ENCODE results near the gene RHOT2.

The RHOT2 gene

GRCh38 chr16:715477-716199, 47.7 kb downstream of the RHOT2 start:
- no peak for TF ChIP-seq CTCF (IDR thresholded peaks at IDR 0.05; ENCODE audit: low read depth, low read length, missing control alignments)
- Histone ChIP-seq H3K27ac (peak overlapping the region; percentile 30), H3K36me3 (replicated peaks) (peaks cover 2% of the 10 kb centered on the region), H3K4me3 (ENCODE audit: low read depth, low read length) (peak overlapping the region; percentile 61), H3K27me3 (replicated peaks) (no peaks in the 10 kb centered on the region)
- DNase-seq = no peak
- in situ Hi-C loops (cut with HindIII; ENCODE audit: low pct_ligation_motif_present, low sequenced_read_pairs) = loop anchor here (25.0 kb wide), 1 partner anchor 272 kb away; the partner anchor contains the start of gene SOX8

- TF ChIP-seq CTCF (IDR thresholded peaks at IDR 0.05; ENCODE audit: low read depth, low read length, missing control alignments) = no peak
- H3K27me3 ChIP-seq (replicated peaks) = no peaks in the 10 kb centered on the region
- peaks cover 2% of the 10 kb centered on the region for H3K36me3 ChIP-seq (replicated peaks)
- in situ Hi-C loops (cut with HindIII; ENCODE audit: low pct_ligation_motif_present, low sequenced_read_pairs) = loop anchor here (25.0 kb wide), 1 partner anchor 271 kb away; the partner anchor contains the start of gene SOX8
- H3K27ac ChIP-seq = peak overlapping the region; percentile 30
- H3K4me3 ChIP-seq (ENCODE audit: low read depth, low read length) = peak overlapping the region; percentile 55
- peak; percentile 46 for DNase-seq
These were observed 48.3 kb downstream of the RHOT2 start for GRCh38 chr16:716200-716568.

GRCh38 chr16:716768-717325, 48.9 kb downstream of the RHOT2 start:
- peak overlapping the region; percentile 55 for H3K4me3 ChIP-seq (ENCODE audit: low read depth, low read length)
- H3K36me3 ChIP-seq (replicated peaks) = peaks cover 2% of the 10 kb centered on the region
- no peak for DNase-seq
- no peaks in the 10 kb centered on the region for H3K27me3 ChIP-seq (replicated peaks)
- TF ChIP-seq CTCF (IDR thresholded peaks at IDR 0.05; ENCODE audit: low read depth, low read length, missing control alignments) = no peak
- in situ Hi-C loops (cut with HindIII; ENCODE audit: low pct_ligation_motif_present, low sequenced_read_pairs) = loop anchor here (25.0 kb wide), 1 partner anchor 270 kb away; the partner anchor contains the start of gene SOX8
- no peak overlapping the region for H3K27ac ChIP-seq

- H3K27ac ChIP-seq = no peak overlapping the region
- TF ChIP-seq CTCF (IDR thresholded peaks at IDR 0.05; ENCODE audit: low read depth, low read length, missing control alignments) = no peak
- H3K4me3 ChIP-seq (ENCODE audit: low read depth, low read length) = no peak overlapping the region
- no peak for DNase-seq
- in situ Hi-C loops (cut with HindIII; ENCODE audit: low pct_ligation_motif_present, low sequenced_read_pairs) = loop anchor here (25.0 kb wide), 1 partner anchor 270 kb away; the partner anchor contains the start of gene SOX8
- peaks cover 2% of the 10 kb centered on the region for H3K36me3 ChIP-seq (replicated peaks)
- H3K27me3 ChIP-seq (replicated peaks) = no peaks in the 10 kb centered on the region
These were observed 49.7 kb downstream of the RHOT2 start for GRCh38 chr16:717450-718245.

- in situ Hi-C loops (cut with HindIII; ENCODE audit: low pct_ligation_motif_present, low sequenced_read_pairs) = loop anchor here (25.0 kb wide), 1 partner anchor 269 kb away; the partner anchor contains the start of gene SOX8
- Histone ChIP-seq H3K36me3 (replicated peaks) (peaks cover 4% of the 10 kb centered on the region), H3K27ac (no peak overlapping the region), H3K27me3 (replicated peaks) (no peaks in the 10 kb centered on the region), H3K4me3 (ENCODE audit: low read depth, low read length) (no peak overlapping the region)
- no peak for DNase-seq
- no peak for TF ChIP-seq CTCF (IDR thresholded peaks at IDR 0.05; ENCODE audit: low read depth, low read length, missing control alignments)
These were observed 50.5 kb downstream of the RHOT2 start for GRCh38 chr16:718389-718788.

Measured in brain microvascular endothelial cell (primary cell).